ENCODE data around the gene CFAP47.

DNA sequence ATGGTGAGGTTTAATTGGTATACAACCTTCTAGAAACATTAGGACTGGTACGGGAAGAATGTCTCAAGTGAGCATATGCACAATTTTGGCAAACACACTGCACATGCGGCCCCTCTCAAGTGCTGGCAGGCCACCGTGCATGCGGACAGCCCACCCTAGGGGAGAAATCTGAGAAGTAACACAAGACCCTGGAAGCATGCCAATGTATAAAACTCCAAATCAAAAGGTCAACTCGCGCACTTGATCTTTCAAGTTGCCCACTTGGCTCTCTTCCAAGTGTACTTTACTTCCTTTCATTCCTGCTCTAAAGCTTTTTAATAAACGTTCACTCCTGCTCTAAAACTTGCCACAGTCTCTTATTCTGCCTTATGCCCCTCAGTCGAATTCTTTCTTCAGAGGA, 488.3 kb downstream of the CFAP47 start:
- TF ChIP-seq POLR2A (IDR thresholded peaks at IDR 0.05) = no peak
- TF ChIP-seq, protein P1, sequence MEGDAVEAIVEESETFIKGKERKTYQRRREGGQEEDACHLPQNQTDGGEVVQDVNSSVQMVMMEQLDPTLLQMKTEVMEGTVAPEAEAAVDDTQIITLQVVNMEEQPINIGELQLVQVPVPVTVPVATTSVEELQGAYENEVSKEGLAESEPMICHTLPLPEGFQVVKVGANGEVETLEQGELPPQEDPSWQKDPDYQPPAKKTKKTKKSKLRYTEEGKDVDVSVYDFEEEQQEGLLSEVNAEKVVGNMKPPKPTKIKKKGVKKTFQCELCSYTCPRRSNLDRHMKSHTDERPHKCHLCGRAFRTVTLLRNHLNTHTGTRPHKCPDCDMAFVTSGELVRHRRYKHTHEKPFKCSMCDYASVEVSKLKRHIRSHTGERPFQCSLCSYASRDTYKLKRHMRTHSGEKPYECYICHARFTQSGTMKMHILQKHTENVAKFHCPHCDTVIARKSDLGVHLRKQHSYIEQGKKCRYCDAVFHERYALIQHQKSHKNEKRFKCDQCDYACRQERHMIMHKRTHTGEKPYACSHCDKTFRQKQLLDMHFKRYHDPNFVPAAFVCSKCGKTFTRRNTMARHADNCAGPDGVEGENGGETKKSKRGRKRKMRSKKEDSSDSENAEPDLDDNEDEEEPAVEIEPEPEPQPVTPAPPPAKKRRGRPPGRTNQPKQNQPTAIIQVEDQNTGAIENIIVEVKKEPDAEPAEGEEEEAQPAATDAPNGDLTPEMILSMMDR (IDR thresholded peaks at IDR 0.05) = no peak

Data from breast epithelium (tissue), 3 donors.